Measurements from ENCODE around the gene CHRNB2.

The CHRNB2 gene

GRCh38 chr1:154611150-154611862 lies 43.7 kb downstream of the CHRNB2 start:
- DNase-seq = no peak

GRCh38 chr1:154614247-154614646 lies 46.7 kb downstream of the CHRNB2 start:
- DNase-seq = no peak

GRCh38 chr1:154614901-154615300 lies 47.3 kb downstream of the CHRNB2 start:
- no peak for DNase-seq

GRCh38 chr1:154615411-154615810 lies 47.8 kb downstream of the CHRNB2 start:
- DNase-seq = no peak

GRCh38 chr1:154616659-154617345 lies 49.2 kb downstream of the CHRNB2 start:
- DNase-seq = no peak

- DNase-seq = no peak
Observed at GRCh38 chr1:154619181-154619948, 51.8 kb downstream of the CHRNB2 start.

- DNase-seq = no peak
Observed at GRCh38 chr1:154620751-154621150, 53.2 kb downstream of the CHRNB2 start.

GRCh38 chr1:154621875-154622274 lies 54.3 kb downstream of the CHRNB2 start:
- no peak for DNase-seq

- no peak for DNase-seq
Observed at GRCh38 chr1:154622503-154623039, 55.0 kb downstream of the CHRNB2 start.

GRCh38 chr1:154623358-154623757 lies 55.8 kb downstream of the CHRNB2 start:
- DNase-seq = no peak

GRCh38 chr1:154624746-154625643 lies 57.4 kb downstream of the CHRNB2 start:
- DNase-seq = no peak

GRCh38 chr1:154626456-154627256 lies 59.1 kb downstream of the CHRNB2 start:
- no peak for DNase-seq

- peak; percentile 91 for DNase-seq
Observed at GRCh38 chr1:154627257-154628120, 59.9 kb downstream of the CHRNB2 start.

- DNase-seq = no peak
Observed at GRCh38 chr1:154628121-154628405, 60.5 kb downstream of the CHRNB2 start.

GRCh38 chr1:154629061-154629674 lies 61.6 kb downstream of the CHRNB2 start:
- no peak for DNase-seq

Measured in activated CD4-positive, alpha-beta T cell treated with anti-CD3 and anti-CD28 coated beads, Interleukin-2, amount 50 U/mL, for 16 hours (primary cell).